H1 (cell line): ENCODE measurements around the gene PLD6. TPM values are rescaled to one million over a fixed set of nuclear protein-coding genes. Genes with fewer than 3 reads are reported as not detected.

Source experiments
- CHD7 ChIP-seq: fragments of 300-600 bp; sonication (generic); IDR thresholded peaks from 2 replicates; pipeline ENCODE4 v1.7.1; 2012; ENCODE audit warnings: low read length, moderate library complexity, mild to moderate bottlenecking, inconsistent platforms; ENCODE audit not compliant: insufficient replicate concordance
- CTBP2 ChIP-seq: IDR thresholded peaks from 2 replicates; pipeline ENCODE4 v1.7.0; 2011; ENCODE audit warnings: borderline replicate concordance, mild to moderate bottlenecking, moderate library complexity, mixed read lengths, low read length; ENCODE audit not compliant: insufficient read depth, insufficient read length
- GABPA ChIP-seq: IDR thresholded peaks from 2 replicates; pipeline ENCODE4 v1.6.1; 2011; ENCODE audit warnings: mild to moderate bottlenecking, low read length, moderate library complexity, borderline replicate concordance; ENCODE audit not compliant: insufficient read depth
- GTF2F1 ChIP-seq: IDR thresholded peaks from 2 replicates; pipeline ENCODE4 v1.6.1; 2012; ENCODE audit warnings: low read depth, low read length, improper control_type of control experiment, borderline replicate concordance
- MAFK ChIP-seq: IDR thresholded peaks from 2 replicates; pipeline ENCODE4 v1.6.1; 2012; ENCODE audit warnings: low read depth, mild to moderate bottlenecking, improper control_type of control experiment, low read length
- ZNF274 ChIP-seq: IDR thresholded peaks from 2 replicates; pipeline ENCODE4 v1.7.0; 2012; ENCODE audit warnings: low read length, borderline replicate concordance; ENCODE audit errors: extremely low read depth
- polyA plus RNA-seq, 7 experiments: library from polyadenylated mRNA; depleted of rRNA in 3 of 7; stranded (reverse) in 5 of 7; unstranded in 2 of 7; fragments of >200 nt in 5 of 7; fragments of 200-250 nt in 2 of 7; gene quantifications; 1 replicate in 5 of 7; 2 replicates in 1 of 7; 4 replicates in 1 of 7; pipeline versions ENCODE4 v1.2.1 to v1.2.3, GENCODE V29; 2011 to 2013; ENCODE audit warnings: missing spikeins in 2 of 7, mixed read lengths in 2 of 7
- total RNA-seq: library from RNA; stranded (reverse); fragmentation: NEBNext Ultra II Directional; extraction: Animal tissue kit (Norgen Biotek cat#: 25700); gene quantifications from 2 replicates; pipeline ENCODE4 v1.2.1, GENCODE V29; 2021
- TF ChIP-seq, protein P1 (sequence below): IDR thresholded peaks from 2 replicates; pipeline ENCODE4 v1.6.1; 2011; ENCODE audit warnings: low read length, improper control_type of control experiment

The PLD6 gene
- total and polyA plus RNA-seq, 2 of the 8 experiments (the other 6 are each of a cell fraction or from before 2014, with no cell fraction given): 0.20 to 0.22 TPM

GRCh38 chr17:17167356-17167755 lies 38.8 kb downstream of the PLD6 start (continued):
- no peak for TF ChIP-seq ZNF274
- TF ChIP-seq CHD7: no peak
- TF ChIP-seq CTBP2: no peak
- TF ChIP-seq, protein P1, sequence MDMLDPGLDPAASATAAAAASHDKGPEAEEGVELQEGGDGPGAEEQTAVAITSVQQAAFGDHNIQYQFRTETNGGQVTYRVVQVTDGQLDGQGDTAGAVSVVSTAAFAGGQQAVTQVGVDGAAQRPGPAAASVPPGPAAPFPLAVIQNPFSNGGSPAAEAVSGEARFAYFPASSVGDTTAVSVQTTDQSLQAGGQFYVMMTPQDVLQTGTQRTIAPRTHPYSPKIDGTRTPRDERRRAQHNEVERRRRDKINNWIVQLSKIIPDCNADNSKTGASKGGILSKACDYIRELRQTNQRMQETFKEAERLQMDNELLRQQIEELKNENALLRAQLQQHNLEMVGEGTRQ: no peak
- TF ChIP-seq GABPA: no peak
- TF ChIP-seq GTF2F1: no peak
- TF ChIP-seq MAFK: no peak
